Hair follicular keratinocyte (primary cell): ENCODE measurements around the gene MISP3. TPM values are rescaled to one million over a fixed set of nuclear protein-coding genes. Genes with fewer than 3 reads are reported as not detected.

Source experiments
- total RNA-seq: library from RNA; depleted of rRNA; stranded (reverse); fragments of >200 nt; gene quantifications from 2 replicates; pipeline ENCODE4 v1.2.3, GENCODE V29; 2015

The MISP3 gene
- total RNA-seq: 0.08 and 1.5 TPM in 2 replicates

DNA sequence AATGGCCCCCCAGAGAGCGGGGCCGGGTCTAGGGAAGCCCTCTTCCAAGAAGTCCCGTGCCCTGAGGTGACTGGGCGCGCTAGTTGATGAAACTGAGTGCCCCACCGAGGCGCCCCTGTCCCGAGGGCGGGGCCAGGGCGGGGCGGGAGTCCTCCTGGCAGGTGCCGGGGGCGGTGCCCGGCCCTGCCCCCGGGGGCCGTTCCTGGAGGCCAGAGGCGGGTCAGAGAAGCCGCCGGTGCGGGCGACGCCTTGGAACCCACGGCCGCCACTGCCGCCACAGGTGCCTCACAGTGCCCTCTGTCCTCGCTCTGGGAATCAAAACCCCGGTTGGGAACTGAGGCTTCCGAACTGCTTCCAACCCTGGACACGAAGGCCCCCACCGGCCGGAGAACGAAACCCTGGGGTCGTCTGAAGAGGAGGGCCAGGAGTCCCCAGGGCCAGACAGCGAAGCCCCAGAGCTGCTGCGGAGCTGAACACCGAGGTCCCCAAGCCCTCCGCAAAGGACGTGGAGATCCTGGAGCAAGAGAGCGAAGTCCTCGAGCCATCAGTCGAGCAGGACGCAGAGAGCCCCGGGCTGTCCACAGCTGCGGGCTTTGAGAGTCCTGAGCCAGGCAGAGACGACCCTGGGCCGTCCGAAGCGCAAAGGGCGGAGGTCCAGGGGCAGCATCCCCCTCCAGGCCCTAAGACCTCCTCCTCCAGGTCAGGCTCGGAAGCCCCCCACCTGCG, at the start of gene MISP3:
MISP3 (plus strand) TSS at position 252 of the 726 bp plus-strand sequence. CDS start 524 bp downstream, outside the sequence.

GRCh38 chr19:14027856-14028450, 44.6 kb upstream of the MISP3 start, which contains the start of gene RLN3:
Gene RLN3, plus strand, starts transcription at chr19:14028148. Its CDS starts 57 bp downstream, at chr19:14028205.

DNA sequence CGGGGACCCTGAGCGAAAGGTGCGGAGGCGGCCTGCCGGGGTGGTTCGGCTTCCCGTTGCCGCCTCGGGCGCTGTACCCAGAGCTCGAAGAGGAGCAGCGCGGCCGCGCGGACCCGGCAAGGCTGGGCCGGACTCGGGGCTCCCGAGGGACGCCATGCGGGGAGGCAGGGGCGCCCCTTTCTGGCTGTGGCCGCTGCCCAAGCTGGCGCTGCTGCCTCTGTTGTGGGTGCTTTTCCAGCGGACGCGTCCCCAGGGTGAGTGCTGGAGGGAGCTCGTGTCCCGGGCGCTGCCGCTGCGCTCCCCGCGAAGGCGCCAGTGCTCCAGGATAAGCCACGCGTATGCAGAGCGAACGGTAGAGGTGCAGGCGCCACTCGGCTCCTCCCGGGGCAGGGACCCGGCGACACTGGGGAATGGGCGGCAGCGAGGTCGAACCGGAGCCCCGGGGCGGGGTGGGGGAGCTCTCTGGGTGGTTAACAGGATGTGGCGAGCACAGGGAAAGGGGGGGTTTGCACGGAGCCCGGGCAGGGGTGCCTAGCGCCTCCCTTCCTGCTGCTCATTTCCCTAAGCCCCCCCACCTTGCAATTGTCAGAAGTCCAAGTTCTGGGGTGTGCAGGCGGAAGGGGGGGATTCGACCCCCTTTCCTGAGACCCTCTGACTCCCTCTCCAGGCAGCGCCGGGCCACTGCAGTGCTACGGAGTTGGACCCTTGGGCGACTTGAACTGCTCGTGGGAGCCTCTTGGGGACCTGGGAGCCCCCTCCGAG, 40.7 kb upstream of the MISP3 start, which contains the start of gene IL27RA:
IL27RA (plus strand) TSS at position 44 of the 762 bp plus-strand sequence; CDS start at position 155, 111 bp downstream.

DNA sequence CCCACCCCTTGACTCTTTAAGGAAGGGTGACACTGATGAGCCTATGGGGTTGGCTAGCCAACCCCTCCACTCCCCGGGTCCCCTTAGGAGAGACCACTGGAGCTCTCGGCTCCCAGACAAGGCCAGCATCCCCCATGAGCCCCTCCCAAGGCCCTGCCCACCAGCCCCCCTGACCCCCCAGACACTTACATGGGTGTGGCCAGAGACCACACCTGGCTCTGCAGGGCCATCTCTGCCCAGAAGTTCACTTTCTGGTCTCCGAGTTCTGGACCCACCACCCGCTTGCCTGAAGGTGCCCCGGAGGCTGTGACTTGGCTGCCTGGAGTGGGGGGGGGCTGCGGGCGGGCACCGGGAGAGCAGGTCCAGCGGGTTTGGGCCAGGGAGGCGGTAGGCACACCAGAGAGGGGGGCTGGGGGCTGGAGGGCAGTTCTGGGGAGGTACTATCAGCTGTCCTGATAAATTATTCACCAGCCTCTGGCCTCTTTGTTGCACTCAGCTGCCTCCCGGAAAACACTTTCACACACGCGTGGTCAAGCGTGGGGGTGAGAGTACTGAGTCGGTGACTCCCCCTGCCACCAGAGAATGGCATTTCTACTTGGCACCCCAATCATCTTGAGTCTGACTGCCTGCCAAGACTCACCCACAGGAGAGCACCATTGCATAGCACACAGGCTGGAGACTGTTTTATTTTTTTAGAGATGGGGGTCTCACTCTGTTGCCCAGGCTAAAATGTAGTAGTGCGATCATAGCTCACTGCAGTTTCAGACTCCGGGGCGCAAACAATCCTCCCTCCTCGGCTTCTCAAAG, 10.6 kb upstream of the MISP3 start, which contains the start of gene PALM3:
PALM3 (minus strand) TSS at position 326 of the 807 bp plus-strand sequence; CDS start at position 230, 96 bp downstream.

GRCh38 chr19:14085309-14085995, 12.9 kb downstream of the MISP3 start, which contains the start of gene C19orf67:
Gene C19orf67, minus strand, starts transcription at chr19:14085783. Its CDS starts 156 bp downstream, at chr19:14085627.

DNA sequence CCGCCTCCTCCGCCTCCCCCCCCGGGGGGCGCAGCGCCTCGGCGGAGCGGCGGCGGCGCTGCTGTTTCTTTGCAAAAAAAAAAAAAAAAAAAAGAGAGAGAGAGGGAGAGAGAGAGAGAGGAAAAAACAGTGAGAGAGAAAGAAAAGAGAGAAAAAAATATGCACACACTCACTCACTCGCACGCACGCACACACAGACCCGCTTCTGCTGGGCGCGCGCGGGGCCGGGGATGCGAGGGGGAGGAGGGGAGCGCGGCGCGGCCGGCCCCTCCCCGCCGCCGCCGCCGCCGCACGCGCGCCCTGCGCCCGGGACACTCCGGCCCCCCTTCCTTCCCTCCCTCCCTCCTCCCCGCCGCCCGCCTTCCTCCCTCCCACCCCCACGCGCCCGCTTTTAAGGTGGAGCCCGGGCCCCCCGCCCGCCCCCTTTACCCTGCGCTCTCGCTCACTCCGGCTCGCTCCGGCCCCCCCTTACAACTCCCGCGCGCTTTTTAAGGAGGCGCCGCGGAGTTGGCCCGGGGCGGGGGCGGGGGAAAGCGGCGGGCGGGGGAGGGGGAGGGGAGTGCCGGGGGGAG, 18.0 kb downstream of the MISP3 start, which contains the start of gene SAMD1:
SAMD1 (minus strand) TSS at position 243 of the 572 bp plus-strand sequence.

GRCh38 chr19:14117668-14118164, 45.1 kb downstream of the MISP3 start, which contains the start of gene PRKACA:
Gene PRKACA, minus strand, starts transcription at chr19:14117762. Its CDS starts 215 bp downstream, at chr19:14117547.

Other genes starting within 250 kb of the MISP3 start
- gene NANOS3, start 195.7 kb upstream of the MISP3 start, total RNA-seq: 0.39 TPM in 1 of 2 replicates, not detected in the other
- gene BRME1, start 166.7 kb upstream of the MISP3 start, total RNA-seq: 0.04 TPM in 1 of 2 replicates, not detected in the other
- gene CC2D1A, start 166.6 kb upstream of the MISP3 start, total RNA-seq: 19.5 and 24.7 TPM in 2 replicates
- gene PODNL1, start 134.4 kb upstream of the MISP3 start, total RNA-seq: 0.16 and 0.23 TPM in 2 replicates
- gene DCAF15, start 120.3 kb upstream of the MISP3 start, total RNA-seq: 29.4 and 34.6 TPM in 2 replicates
- 2.6 and 2.8 TPM in 2 replicates for gene RFX1, start 66.5 kb upstream of the MISP3 start, total RNA-seq
- gene RLN3, start 44.6 kb upstream of the MISP3 start, total RNA-seq: not detected in 2 replicates
- gene IL27RA, start 41.0 kb upstream of the MISP3 start, total RNA-seq: 7.1 and 9.0 TPM in 2 replicates
- gene PALM3, start 10.7 kb upstream of the MISP3 start, total RNA-seq: not detected in 2 replicates
- not detected in 2 replicates for gene C19orf67, start 13.0 kb downstream of the MISP3 start, total RNA-seq
- gene SAMD1, start 18.0 kb downstream of the MISP3 start, total RNA-seq: 24.2 and 25.8 TPM in 2 replicates
- 32.6 and 36.2 TPM in 2 replicates for gene PRKACA, start 45.0 kb downstream of the MISP3 start, total RNA-seq
- gene ASF1B, start 63.8 kb downstream of the MISP3 start, total RNA-seq: 9.4 and 43.2 TPM in 2 replicates
- 1.2 and 2.3 TPM in 2 replicates for gene ADGRL1, start 133.4 kb downstream of the MISP3 start, total RNA-seq